Ectodermal cell (in vitro differentiated cells): Measurements from ENCODE around the gene SLC1A5.
"Not testable (repeated sequence)": the region's sequence is repeated elsewhere in the genome, so short reads cannot be mapped to it uniquely, and the experiment has no call there.

Source experiments
- H3K27ac ChIP-seq: 2 replicates; pipeline ENCODE4 v1.7.0; 2013; ENCODE audit warnings: mild to moderate bottlenecking, low read depth, low read length; ENCODE audit not compliant: insufficient read depth, poor library complexity, severe bottlenecking
- H3K27me3 ChIP-seq: 2 replicates; pipeline ENCODE4 v1.7.0; 2013; ENCODE audit warnings: mild to moderate bottlenecking, low read length; ENCODE audit not compliant: insufficient read depth, control insufficient read depth, poor library complexity, severe bottlenecking
- H3K36me3 ChIP-seq: one replicate; pipeline ENCODE4 v1.7.0; 2013; ENCODE audit warnings: low read length; ENCODE audit not compliant: control insufficient read depth, insufficient read depth
- H3K4me1 ChIP-seq: one replicate; pipeline ENCODE4 v1.7.0; 2013; ENCODE audit warnings: low read length; ENCODE audit not compliant: control insufficient read depth, insufficient read depth
- H3K4me3 ChIP-seq: 2 replicates; pipeline ENCODE4 v1.7.0; 2013; ENCODE audit warnings: low read depth, low read length, control low read depth; ENCODE audit not compliant: insufficient read depth
- H3K9me3 ChIP-seq: 2 replicates; pipeline ENCODE4 v1.7.0; 2013; ENCODE audit warnings: mild to moderate bottlenecking, low read length, moderate library complexity; ENCODE audit not compliant: control insufficient read depth
- WGBS, 2 experiments: methylation state at CpG; one replicate each; pipeline ENCODE4 v1.1.7; 2013; ENCODE audit warnings: missing lambda C conversion rate in 2 of 2; 5-methylcytosine and 5-hydroxymethylcytosine counted together

Gene SLC1A5

DNA sequence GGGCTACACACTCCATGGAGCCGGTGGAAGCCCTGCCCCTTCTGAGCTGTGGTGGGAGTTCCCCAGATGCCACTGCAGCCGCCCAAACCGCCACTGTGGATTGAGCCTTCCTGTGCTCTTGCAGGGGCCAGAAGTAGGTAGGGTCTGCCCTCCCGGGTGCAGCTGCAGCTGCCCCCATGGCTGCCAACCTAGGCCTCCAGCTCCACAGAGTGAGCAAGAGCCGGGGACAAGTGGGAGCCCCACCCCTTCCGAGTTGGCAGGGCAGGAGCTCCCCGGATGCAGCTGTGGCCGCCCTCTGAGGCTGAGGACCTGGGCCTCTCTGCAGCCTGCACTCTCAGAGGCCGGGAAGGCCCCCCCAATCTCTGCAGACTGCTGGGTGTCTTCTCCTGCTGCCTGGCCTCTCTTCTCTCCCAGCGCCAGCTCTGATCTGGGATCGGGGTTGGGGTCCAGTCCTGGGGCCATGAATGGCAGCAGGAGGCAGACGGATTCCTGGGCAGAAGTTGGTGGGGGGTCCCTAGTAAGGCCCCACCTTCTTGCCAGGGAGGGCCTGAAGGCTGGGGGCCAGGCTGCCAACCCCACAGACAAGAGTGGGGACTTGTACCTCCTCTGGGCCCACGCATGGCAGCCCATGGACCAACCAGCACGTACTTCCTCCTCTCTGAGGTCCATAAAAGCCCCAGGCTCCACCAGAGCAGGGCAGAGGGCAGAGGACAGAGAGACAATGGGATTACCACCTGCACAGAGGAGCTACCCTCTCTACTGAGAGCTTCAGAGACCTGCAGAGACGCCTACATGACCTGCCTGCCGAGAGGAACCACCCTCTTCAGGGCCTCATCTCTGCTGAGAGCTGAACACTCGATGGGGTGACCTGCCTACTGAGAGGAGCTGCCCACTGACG lies 33.4 kb upstream of the SLC1A5 start:
- Histone ChIP-seq H3K27me3 (no peaks in the 10 kb centered on the region), H3K4me3 (no peak overlapping the region), H3K36me3 (no peaks in the 10 kb centered on the region), H3K4me1 (no peaks in the 10 kb centered on the region), H3K27ac (no peak overlapping the region), H3K9me3 (no peaks in the 10 kb centered on the region)
- 88 to 92% methylated on average over 18 of the region's 18 CpGs for WGBS, 2 experiments

DNA sequence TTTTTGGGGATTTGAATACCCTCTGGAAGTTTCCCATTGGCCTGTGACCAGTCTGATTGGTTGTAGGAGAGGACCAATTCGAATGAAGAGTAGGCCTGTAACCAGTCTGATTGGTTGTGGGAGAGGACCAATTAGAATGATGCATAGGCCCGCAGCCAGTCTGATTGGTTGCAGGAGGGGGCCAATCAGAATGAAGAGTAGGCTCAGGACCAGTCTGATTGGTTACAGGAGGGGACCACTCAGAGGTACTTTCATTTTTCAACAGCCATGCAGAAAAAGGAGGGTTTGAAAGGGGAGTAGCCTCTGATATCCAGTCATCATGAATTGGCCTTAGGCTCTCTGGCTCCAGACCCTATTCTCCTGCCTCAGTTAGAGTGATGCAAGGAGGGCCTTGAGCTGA lies 30.4 kb upstream of the SLC1A5 start:
- WGBS, 2 experiments: 83 to 91% methylated on average over 2 of the region's 2 CpGs
- no peaks in the 10 kb centered on the region for H3K4me1 ChIP-seq
- no peaks in the 10 kb centered on the region for H3K9me3 ChIP-seq
- H3K4me3 ChIP-seq: no peak overlapping the region
- no peak overlapping the region for H3K27ac ChIP-seq
- H3K27me3 ChIP-seq: no peaks in the 10 kb centered on the region
- no peaks in the 10 kb centered on the region for H3K36me3 ChIP-seq

DNA sequence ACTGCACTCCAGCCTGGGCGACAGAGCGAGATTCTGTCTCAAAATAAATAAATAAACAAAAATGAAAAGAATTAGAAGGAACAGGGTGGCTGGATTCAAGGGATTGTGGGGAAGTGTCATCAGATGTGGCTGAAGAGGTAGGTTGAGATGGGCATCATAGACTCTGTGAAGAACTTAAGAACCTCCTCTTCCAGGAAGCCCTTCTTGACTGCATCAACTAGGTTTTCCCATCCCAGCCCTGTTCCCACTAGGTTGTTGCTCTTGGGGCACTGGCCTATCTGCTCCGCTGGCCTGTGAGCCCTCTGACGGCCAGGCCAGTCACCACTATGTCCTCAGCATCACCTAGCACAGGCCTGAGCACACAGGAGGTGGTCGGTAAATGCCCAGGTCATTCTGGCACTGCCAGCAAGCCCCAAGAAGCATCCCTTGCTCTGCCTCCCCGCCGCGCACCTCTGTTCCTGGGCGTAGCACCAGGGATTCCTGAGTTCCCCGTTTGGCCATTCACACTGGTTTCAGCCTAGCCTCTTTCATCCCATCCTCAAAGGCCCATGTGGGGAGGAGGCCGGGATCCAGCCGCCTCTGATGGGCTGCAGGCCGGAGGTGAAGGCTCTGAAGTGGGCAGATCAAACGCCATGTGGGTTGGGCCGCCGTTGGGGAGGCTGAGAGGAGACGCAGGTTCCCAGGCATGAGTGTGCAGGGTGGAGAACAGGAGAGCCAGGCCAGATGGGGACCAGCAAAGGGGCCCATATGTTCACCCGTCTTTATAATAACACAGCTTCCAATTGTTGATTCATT lies 27.6 kb upstream of the SLC1A5 start:
- no peaks in the 10 kb centered on the region for H3K36me3 ChIP-seq
- H3K9me3 ChIP-seq: no peaks in the 10 kb centered on the region
- H3K4me3 ChIP-seq: no peak overlapping the region
- no peak overlapping the region for H3K27ac ChIP-seq
- WGBS, 2 experiments: 80 to 81% methylated on average over 17 to 18 of the region's 18 CpGs
- no peaks in the 10 kb centered on the region for H3K27me3 ChIP-seq
- peaks cover 6% of the 10 kb centered on the region for H3K4me1 ChIP-seq

DNA sequence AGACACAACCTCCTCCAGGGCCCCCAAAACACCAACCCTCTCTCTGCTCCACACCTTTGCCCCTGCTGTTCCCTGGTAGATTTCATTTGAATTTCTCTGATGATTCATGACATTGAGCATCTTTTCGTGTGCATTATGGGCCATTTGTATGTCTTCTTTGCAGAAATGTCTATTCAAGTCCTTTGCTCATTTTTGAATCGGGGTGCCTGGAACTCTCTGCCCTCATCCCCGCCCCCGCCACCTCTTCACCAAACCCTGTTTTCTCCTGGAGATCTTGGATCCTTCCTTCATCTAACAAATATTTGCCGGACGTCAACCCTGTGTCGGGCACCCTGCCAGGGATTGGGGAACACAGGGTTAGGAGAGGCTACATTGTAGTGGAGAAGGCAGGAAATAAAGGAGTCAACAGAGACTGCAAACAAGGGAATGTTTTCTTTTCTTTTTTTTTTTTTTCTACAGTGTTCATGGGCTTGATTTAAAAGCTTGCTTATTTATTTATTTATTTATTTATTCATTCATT lies 25.5 kb upstream of the SLC1A5 start:
- Histone ChIP-seq H3K9me3 (no peaks in the 10 kb centered on the region), H3K27ac (no peak overlapping the region), H3K27me3 (no peaks in the 10 kb centered on the region), H3K4me1 (peaks cover 6% of the 10 kb centered on the region), H3K4me3 (no peak overlapping the region), H3K36me3 (no peaks in the 10 kb centered on the region)
- 90 to 91% methylated on average over 7 of the region's 7 CpGs for WGBS, 2 experiments

DNA sequence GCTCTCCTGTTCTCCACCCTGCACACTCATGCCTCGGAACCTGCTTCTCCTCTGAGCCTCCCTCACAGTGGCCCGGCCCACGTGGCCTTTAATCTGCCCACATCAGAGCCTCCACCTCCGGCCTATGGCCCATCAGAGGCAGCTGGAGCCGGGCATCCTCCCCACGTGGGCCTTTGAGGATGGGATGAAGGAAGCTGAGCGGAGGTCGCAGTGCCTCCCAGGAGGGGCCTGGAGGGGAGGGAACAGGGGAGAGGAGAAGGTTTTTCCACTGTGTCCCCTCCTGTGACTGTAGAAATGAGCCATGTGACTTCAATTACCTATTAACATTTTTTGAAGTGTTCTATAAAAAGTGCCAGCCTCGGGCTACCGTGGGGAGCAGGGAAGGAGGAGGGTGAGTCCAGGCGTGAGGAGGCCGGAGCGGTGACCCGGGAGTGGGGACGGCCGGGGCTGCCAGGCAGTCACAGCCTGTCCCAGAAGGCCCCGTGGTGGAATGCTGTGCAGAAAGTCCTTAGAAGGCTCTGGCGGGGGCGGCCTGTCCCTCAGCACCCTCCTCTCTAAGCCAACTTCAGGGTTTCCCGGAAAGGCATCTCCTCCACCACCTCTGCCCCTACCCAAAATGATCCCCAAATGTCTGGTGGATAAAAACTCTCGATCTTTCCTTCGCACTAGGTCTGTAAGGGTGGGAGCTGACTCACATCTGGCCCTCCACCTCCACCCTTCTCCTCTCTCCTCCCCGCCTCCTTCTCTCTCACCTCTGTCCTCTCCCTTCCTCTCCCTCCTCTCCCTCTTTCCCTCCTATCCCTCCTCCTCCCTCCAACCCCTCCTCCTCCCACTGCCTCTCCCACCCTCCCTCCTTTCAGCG lies 24.8 kb upstream of the SLC1A5 start:
- Histone ChIP-seq H3K36me3 (no peaks in the 10 kb centered on the region), H3K4me3 (no peak overlapping the region), H3K27me3 (no peaks in the 10 kb centered on the region), H3K9me3 (no peaks in the 10 kb centered on the region), H3K4me1 (peaks cover 6% of the 10 kb centered on the region), H3K27ac (no peak overlapping the region)
- WGBS, 2 experiments: 64 to 70% methylated on average over 24 of the region's 24 CpGs

DNA sequence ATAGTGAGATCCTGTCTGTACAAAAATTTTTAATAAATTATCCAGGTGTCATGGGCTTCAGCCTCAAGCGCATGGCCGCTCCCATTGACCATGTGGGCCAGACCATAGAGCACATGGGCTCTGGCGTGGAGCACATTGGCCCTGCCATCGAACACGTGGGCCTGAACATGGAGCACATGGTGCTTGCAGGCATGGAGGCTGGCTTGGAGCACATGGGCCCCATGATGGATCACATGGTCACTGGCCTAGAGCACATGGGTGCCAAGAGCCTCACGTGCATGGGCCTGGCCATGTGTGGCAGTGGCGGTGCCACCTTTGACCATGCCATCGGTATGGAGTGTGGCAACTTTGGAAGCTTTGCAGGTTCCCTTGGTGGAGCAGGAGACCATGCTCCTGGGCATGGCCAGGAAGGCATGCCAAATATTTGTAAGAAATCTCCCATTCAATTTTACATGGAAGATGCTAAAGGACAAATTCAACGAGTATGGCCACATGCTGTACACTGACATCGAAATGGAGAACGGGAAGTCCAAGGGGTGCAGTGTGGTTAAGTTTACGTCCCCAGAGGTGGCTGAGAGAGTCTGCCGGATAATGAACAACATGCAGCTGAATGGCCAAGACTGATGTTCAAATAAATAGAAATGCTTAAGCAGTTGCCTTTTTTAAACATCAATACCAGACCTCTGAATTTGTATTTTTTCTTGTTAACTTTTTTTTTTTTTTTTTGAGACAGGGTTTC lies 21.3 kb upstream of the SLC1A5 start:
- Histone ChIP-seq H3K27ac (no peak overlapping the region), H3K4me3 (no peak overlapping the region), H3K36me3 (no peaks in the 10 kb centered on the region), H3K27me3 (no peaks in the 10 kb centered on the region), H3K4me1 (peaks cover 6% of the 10 kb centered on the region), H3K9me3 (no peaks in the 10 kb centered on the region)
- WGBS, 2 experiments: 96 to 97% methylated on average over 13 of the region's 13 CpGs

DNA sequence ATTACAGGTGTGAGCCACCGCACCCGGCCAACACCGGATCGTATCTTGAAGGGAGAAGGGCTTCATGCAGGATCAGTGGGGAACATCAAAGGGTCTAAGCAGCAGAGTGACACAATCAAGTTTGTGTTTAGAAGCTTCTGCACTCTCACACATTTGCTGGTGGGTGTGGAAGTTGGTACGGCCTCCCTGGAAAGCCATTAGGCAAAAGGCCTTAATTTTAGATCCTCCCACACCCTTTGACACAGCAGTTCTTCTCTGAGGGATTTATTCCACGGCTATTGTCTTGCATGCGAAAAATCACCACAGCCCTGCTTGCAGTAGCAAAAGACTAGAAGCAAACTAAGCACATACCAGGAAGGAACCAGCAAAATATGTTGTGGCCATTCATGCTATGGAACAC lies 18.3 kb upstream of the SLC1A5 start:
- H3K9me3 ChIP-seq: no peaks in the 10 kb centered on the region
- 87 to 91% methylated on average over 7 of the region's 7 CpGs for WGBS, 2 experiments
- H3K36me3 ChIP-seq: no peaks in the 10 kb centered on the region
- no peak overlapping the region for H3K27ac ChIP-seq
- H3K27me3 ChIP-seq: no peaks in the 10 kb centered on the region
- H3K4me3 ChIP-seq: no peak overlapping the region
- no peaks in the 10 kb centered on the region for H3K4me1 ChIP-seq

DNA sequence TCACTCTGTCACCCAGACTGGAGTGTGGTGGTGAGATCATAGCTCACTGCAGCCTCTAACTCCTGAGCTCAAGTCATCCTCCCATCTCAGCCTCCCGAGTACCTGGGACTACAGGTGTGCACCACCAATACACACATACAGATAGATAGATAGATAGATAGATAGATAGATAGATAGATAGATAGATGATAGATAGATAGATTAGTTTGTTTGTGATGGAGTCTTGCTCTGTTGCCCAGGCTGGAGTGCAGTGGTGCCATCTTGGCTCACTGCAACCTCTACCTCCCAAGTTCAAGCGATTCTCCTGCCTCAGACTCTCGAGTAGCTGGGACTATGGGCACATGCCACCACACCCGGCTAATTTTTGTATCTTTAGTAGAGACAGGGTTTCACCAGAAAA lies 16.0 kb upstream of the SLC1A5 start:
- not testable (repeated sequence) for H3K36me3 ChIP-seq, H3K9me3 ChIP-seq, H3K4me3 ChIP-seq, H3K4me1 ChIP-seq, H3K27ac ChIP-seq, H3K27me3 ChIP-seq
- 90 to 92% methylated on average over 3 of the region's 4 CpGs for WGBS, 2 experiments

DNA sequence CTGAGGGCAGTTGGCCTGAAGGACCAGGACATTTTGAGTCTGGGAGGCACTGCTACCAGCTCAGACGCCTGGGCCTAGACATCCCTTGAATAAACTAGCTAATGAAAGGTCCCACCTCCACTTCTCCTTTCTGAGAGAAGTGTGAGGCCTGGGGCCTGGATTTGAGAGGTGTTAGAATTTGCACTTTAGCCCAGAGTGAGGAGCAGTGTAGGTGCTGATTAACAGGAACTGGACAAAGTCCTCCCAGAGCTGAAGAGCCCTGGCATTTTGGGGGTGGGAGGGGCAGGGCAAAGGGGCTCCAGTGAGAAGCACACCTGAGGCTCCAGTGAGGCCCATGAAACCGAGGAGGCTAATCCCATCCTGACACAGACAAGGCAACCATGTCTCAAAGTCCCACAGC lies 15.2 kb upstream of the SLC1A5 start:
- Histone ChIP-seq H3K4me1 (no peaks in the 10 kb centered on the region), H3K9me3 (no peaks in the 10 kb centered on the region), H3K36me3 (no peaks in the 10 kb centered on the region), H3K4me3 (no peak overlapping the region), H3K27ac (no peak overlapping the region), H3K27me3 (no peaks in the 10 kb centered on the region)
- 75 to 77% methylated on average over 2 of the region's 2 CpGs for WGBS, 2 experiments
